Activated naive CD8-positive, alpha-beta T cell treated with anti-CD3 and anti-CD28 coated beads, Interleukin-2, amount 50 U/mL, for 24 hours (primary cell): Measurements from ENCODE around the gene VWA3A.
"Not testable (repeated sequence)": the region's sequence is repeated elsewhere in the genome, so short reads cannot be mapped to it uniquely, and the experiment has no call there.

Source experiments
- ATAC-seq: fragments of 150-1000 bp; cut with Tn5 transposase; one replicate; pipeline ENCODE4 v1.10.0; 2021
- DNase-seq: peaks from one replicate; pipeline ENCODE4 v3.0.0; 2021
- H3K27ac Mint-ChIP-seq: one replicate; pipeline ENCODE4 v1.8.0; 2021; ENCODE audit warnings: mild to moderate bottlenecking, mixed read lengths
- H3K27me3 Mint-ChIP-seq: one replicate; pipeline ENCODE4 v1.8.0; 2021; ENCODE audit warnings: mixed read lengths
- H3K36me3 Mint-ChIP-seq: one replicate; pipeline ENCODE4 v1.8.0; 2021; ENCODE audit warnings: low read depth, mixed read lengths
- H3K4me1 Mint-ChIP-seq: one replicate; pipeline ENCODE4 v1.8.0; 2021; ENCODE audit warnings: mixed read lengths
- H3K4me3 Mint-ChIP-seq: one replicate; pipeline ENCODE4 v1.8.0; 2021; ENCODE audit warnings: mild to moderate bottlenecking, moderate library complexity, mixed read lengths
- H3K9me3 Mint-ChIP-seq: one replicate; pipeline ENCODE4 v1.8.0; 2021; ENCODE audit warnings: mixed read lengths

VWA3A gene

DNA sequence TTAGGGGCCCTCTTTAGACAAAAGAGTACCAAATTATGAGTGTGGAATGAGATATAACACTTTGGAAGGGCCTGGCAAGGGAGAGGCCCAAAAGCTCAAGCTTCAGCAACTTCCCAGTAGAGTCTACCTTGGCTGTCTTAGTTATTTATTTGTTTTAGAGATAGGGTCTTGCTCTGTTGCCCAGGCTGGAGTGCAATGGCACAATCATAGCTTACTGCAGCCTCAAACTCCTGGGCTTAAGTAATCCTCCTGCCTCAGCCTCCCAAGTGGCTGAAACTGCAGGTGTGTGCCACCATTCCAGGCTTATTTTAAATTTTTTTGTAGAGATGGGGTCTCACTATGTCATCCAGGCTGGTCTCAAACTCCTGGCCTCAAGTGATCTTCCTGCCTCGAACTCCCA, 80.3 kb downstream of the VWA3A start:
- H3K4me1 Mint-ChIP-seq, ATAC-seq, H3K36me3 Mint-ChIP-seq, DNase-seq, H3K27me3 Mint-ChIP-seq, H3K9me3 Mint-ChIP-seq, H3K4me3 Mint-ChIP-seq, H3K27ac Mint-ChIP-seq: not testable (repeated sequence)

DNA sequence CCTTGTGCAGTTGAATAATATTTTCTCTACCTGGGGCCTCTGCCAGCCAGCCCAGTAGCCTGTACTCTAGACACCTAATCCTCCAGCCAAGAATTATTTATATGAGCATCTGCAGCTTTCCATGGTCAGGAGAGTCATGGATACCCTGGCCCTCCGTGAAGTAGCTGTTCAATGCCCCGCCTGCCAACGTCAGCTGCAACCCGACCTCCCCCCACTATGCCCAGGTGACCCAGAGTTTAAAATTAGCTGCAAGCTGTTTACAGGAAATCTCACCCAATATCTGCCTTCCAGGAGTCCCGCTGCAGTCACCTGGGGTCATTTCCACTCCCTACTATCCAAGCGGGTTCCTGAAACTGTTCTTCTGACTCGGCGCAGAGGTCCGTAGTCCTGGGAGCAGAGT, 82.3 kb downstream of the VWA3A start:
- no peaks in the 10 kb centered on the region for H3K27me3 Mint-ChIP-seq
- ATAC-seq (no peak), DNase-seq (no peak)
- H3K36me3 Mint-ChIP-seq = no peaks in the 10 kb centered on the region
- H3K4me1 Mint-ChIP-seq = no peaks in the 10 kb centered on the region
- H3K27ac Mint-ChIP-seq = no peak overlapping the region
- H3K4me3 Mint-ChIP-seq = no peak overlapping the region
- no peaks in the 10 kb centered on the region for H3K9me3 Mint-ChIP-seq

GRCh38 chr16:22177968-22178930, 85.9 kb downstream of the VWA3A start:
- no peak overlapping the region for H3K27ac Mint-ChIP-seq
- no peaks in the 10 kb centered on the region for H3K27me3 Mint-ChIP-seq
- no peak overlapping the region for H3K4me3 Mint-ChIP-seq
- DNase-seq (no peak), ATAC-seq (no peak)
- no peaks in the 10 kb centered on the region for H3K4me1 Mint-ChIP-seq
- no peaks in the 10 kb centered on the region for H3K9me3 Mint-ChIP-seq
- H3K36me3 Mint-ChIP-seq = no peaks in the 10 kb centered on the region

GRCh38 chr16:22181426-22181825, 89.1 kb downstream of the VWA3A start:
- H3K9me3 Mint-ChIP-seq = no peaks in the 10 kb centered on the region

DNA sequence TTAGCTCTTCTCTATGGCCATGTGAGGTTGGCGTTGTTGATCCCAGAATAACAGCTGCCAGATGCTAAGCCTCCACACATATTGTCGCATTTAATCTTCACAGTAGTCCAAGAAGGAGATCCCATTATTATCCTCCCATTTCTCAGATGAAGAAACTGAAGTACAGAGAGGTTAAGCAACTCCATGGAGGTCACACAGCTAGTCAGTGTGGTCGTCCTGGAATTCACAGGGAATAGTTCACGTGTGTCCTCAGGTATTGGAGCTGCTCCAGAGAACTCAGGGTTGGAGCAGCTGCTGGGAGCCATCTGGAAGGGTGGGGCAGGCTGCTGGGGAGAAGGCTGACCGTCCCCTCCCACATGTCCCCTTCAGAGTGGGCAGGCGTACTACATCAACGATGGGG, 89.5 kb downstream of the VWA3A start:
- H3K4me1 Mint-ChIP-seq = no peaks in the 10 kb centered on the region
- H3K9me3 Mint-ChIP-seq = no peaks in the 10 kb centered on the region
- no peak for ATAC-seq
- no peak for DNase-seq
- H3K27ac Mint-ChIP-seq = no peak overlapping the region
- no peaks in the 10 kb centered on the region for H3K36me3 Mint-ChIP-seq
- H3K27me3 Mint-ChIP-seq = no peaks in the 10 kb centered on the region
- no peak overlapping the region for H3K4me3 Mint-ChIP-seq

More at GRCh38 chr16:22181426-22181825, 89.1 kb downstream of the VWA3A start:
- no peak for DNase-seq
- no peak for ATAC-seq
- Mint-ChIP-seq H3K4me1 (no peaks in the 10 kb centered on the region), H3K27me3 (no peaks in the 10 kb centered on the region), H3K27ac (no peak overlapping the region), H3K4me3 (no peak overlapping the region), H3K36me3 (no peaks in the 10 kb centered on the region)

GRCh38 chr16:22183335-22183734, 91.0 kb downstream of the VWA3A start:
- Mint-ChIP-seq H3K4me3 (no peak overlapping the region), H3K36me3 (no peaks in the 10 kb centered on the region), H3K4me1 (peaks cover 4% of the 10 kb centered on the region), H3K9me3 (no peaks in the 10 kb centered on the region), H3K27ac (no peak overlapping the region), H3K27me3 (no peaks in the 10 kb centered on the region)
- ATAC-seq = no peak
- DNase-seq = no peak

DNA sequence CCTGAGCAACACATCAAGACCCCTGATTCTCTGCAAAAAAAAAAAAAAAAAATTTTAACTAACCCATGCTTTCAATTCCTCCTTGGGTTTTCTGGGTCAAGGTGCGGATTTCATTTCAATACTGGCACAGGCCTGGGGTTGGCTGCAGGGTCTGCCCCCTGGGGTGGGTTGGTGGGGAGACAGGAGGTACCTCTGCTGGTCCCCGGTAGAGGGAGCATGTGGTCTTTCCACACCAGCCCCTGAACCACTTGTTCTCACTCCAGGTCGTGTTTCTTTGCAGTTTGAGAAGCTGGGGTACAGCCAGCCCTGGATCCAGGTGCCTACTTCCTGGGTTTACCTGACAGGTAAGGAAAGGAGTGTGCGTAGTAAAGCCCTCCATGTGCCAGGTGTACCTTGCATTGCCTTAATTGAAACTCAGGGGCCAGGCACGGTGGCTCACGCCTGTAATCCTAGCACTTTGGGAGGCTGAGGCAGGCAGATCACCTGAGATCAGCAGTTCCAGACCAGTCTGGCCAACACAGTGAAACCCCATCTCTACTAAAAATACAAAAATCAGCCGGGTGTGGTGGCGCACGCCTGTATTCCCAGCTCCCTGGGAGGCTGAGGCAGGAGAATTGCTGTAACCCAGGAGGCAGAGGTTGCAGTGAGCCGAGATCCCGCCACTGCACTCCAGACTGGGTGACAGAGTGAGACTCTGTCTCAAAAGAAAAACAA, 91.7 kb downstream of the VWA3A start:
- DNase-seq = no peak
- H3K27ac Mint-ChIP-seq = no peak overlapping the region
- H3K36me3 Mint-ChIP-seq = no peaks in the 10 kb centered on the region
- no peak overlapping the region for H3K4me3 Mint-ChIP-seq
- no peak for ATAC-seq
- H3K27me3 Mint-ChIP-seq = no peaks in the 10 kb centered on the region
- H3K9me3 Mint-ChIP-seq = no peaks in the 10 kb centered on the region
- H3K4me1 Mint-ChIP-seq = peaks cover 12% of the 10 kb centered on the region

DNA sequence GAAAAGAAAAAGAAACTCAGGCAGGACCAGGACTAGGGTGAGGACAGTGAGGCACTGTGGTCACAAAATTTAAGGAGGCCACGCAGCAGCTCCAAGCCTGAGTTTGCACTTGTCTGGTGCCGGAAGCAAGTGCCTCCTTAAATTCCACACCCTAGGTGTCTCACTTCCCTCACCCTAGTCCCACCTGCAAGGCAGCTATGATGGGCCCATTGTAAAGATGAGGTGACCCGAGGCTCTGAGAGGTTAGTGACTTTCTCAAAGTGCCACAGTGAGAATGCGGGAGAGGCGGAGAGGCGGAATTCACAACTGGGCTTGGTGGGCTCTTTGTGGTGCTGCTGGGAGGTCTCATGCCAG, 92.3 kb downstream of the VWA3A start:
- no peaks in the 10 kb centered on the region for H3K9me3 Mint-ChIP-seq
- no peak overlapping the region for H3K27ac Mint-ChIP-seq
- H3K4me3 Mint-ChIP-seq = no peak overlapping the region
- peaks cover 17% of the 10 kb centered on the region for H3K4me1 Mint-ChIP-seq
- no peaks in the 10 kb centered on the region for H3K36me3 Mint-ChIP-seq
- DNase-seq (no peak), ATAC-seq (no peak)
- no peaks in the 10 kb centered on the region for H3K27me3 Mint-ChIP-seq

DNA sequence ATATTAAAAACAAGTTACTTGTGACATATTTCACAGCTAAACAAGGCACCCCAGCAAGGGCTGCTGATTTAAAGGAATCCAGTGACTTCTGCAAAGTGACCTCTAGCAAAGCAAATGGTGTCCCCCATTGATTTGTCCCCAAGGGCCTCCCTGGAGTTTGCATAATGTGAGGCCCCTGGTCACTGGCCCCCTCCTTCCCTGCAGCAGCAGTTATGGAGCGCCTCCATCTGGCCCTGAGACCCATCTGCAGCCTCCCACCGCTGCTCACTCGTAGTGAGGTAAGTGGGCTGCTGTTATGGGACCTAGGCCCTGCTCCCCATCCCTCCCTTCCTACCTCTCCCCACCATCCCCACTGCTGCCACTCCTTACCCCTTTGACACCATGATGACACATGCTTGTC, 94.2 kb downstream of the VWA3A start:
- Mint-ChIP-seq H3K27me3 (no peaks in the 10 kb centered on the region), H3K36me3 (no peaks in the 10 kb centered on the region), H3K4me1 (peaks cover 24% of the 10 kb centered on the region), H3K4me3 (no peak overlapping the region), H3K9me3 (no peaks in the 10 kb centered on the region), H3K27ac (no peak overlapping the region)
- ATAC-seq (no peak), DNase-seq (no peak)

- DNase-seq = no peak
- Mint-ChIP-seq H3K27me3 (no peaks in the 10 kb centered on the region), H3K4me1 (peaks cover 38% of the 10 kb centered on the region), H3K27ac (no peak overlapping the region), H3K36me3 (no peaks in the 10 kb centered on the region), H3K4me3 (no peak overlapping the region), H3K9me3 (no peaks in the 10 kb centered on the region)
- ATAC-seq = no peak
Measured at GRCh38 chr16:22188267-22188594, 95.9 kb downstream of the VWA3A start.

- Mint-ChIP-seq H3K36me3 (no peaks in the 10 kb centered on the region), H3K9me3 (peaks cover 4% of the 10 kb centered on the region), H3K4me3 (peak overlapping the region; percentile 91), H3K27ac (peak overlapping the region; percentile 99), H3K27me3 (no peaks in the 10 kb centered on the region), H3K4me1 (peaks cover 44% of the 10 kb centered on the region)
- peak; percentile 63 for DNase-seq
- ATAC-seq = no peak
Measured at GRCh38 chr16:22188595-22189442, 96.5 kb downstream of the VWA3A start.

DNA sequence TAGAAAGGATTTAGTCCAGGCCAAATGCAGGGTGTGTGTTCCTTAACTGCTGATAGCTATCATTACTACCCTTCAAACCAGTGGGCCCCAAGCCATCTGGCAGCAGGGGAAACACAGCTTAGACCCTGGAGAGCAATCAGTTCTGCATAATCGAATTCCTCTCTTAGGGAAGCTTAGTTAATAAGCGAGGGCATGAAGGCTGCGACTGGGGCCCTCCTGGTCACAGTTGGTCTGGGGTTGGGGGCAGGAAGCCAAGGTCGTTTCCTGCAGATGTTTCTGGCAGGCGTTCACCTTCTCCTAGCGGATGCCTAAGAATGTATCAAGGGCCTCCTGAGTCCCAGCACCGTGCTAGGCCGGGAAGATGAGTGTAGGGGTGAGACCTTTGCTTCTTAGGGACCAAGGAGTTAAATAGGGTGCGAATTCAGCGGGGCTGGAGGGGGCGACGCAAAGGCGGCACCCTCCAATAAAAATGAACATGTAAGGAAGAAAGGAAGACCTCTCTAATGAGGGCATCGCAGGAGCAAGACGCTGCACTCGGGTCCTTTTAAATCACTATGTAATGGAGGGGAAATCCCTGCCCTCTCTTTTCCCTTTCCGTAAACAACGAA, 97.2 kb downstream of the VWA3A start:
- ATAC-seq (no peak), DNase-seq (no peak)
- no peaks in the 10 kb centered on the region for H3K27me3 Mint-ChIP-seq
- peak overlapping the region; percentile 99 for H3K27ac Mint-ChIP-seq
- H3K9me3 Mint-ChIP-seq = peaks cover 6% of the 10 kb centered on the region
- no peaks in the 10 kb centered on the region for H3K36me3 Mint-ChIP-seq
- H3K4me1 Mint-ChIP-seq = peaks cover 52% of the 10 kb centered on the region
- peak overlapping the region; percentile 91 for H3K4me3 Mint-ChIP-seq

- peak overlapping the region; percentile 91 for H3K4me3 Mint-ChIP-seq
- H3K9me3 Mint-ChIP-seq = peaks cover 6% of the 10 kb centered on the region
- H3K27me3 Mint-ChIP-seq = no peaks in the 10 kb centered on the region
- H3K4me1 Mint-ChIP-seq = peaks cover 58% of the 10 kb centered on the region
- peak overlapping the region; percentile 99 for H3K27ac Mint-ChIP-seq
- H3K36me3 Mint-ChIP-seq = no peaks in the 10 kb centered on the region
- DNase-seq = peak; percentile 99
- peak; percentile 65 for ATAC-seq
Measured at GRCh38 chr16:22190081-22190775, 97.9 kb downstream of the VWA3A start.
